Natural killer cell (primary cell): ENCODE data around the gene CDK16. TPM values are rescaled to one million over a fixed set of nuclear protein-coding genes. Genes with fewer than 3 reads are reported as not detected.

Experiments used
- ATAC-seq, 3 donors: fragments of 150-1000 bp in 2 of 3; fragments of 200-7000 bp in 1 of 3; cut with Tn5 transposase; 1 replicate in 1 of 3; 2 replicates in 2 of 3; pipeline ENCODE4 v1.10.0; 2021; ENCODE audit warnings: mild to moderate bottlenecking in 2 of 3, moderate library complexity in 2 of 3
- DNase-seq, 2 donors: peaks; one replicate each; pipeline versions ENCODE4 v3.0.0 to v3.0.0-alpha.2; 2013 to 2021; ENCODE audit warnings: mixed read lengths in 1 of 2
- H3K27ac ChIP-seq: one replicate; pipeline ENCODE4 v1.5.1; 2013; ENCODE audit warnings: mild to moderate bottlenecking, low read length
- H3K27me3 ChIP-seq: one replicate; pipeline ENCODE4 v1.6.1; 2013; ENCODE audit warnings: low read length; ENCODE audit not compliant: control insufficient read depth, insufficient read depth
- H3K36me3 ChIP-seq: one replicate; pipeline ENCODE4 v1.6.1; 2013; ENCODE audit warnings: low read length; ENCODE audit not compliant: control insufficient read depth, insufficient read depth
- H3K4me1 ChIP-seq: one replicate; pipeline ENCODE4 v1.6.1; 2013; ENCODE audit warnings: low read length; ENCODE audit not compliant: control insufficient read depth, insufficient read depth
- H3K4me3 ChIP-seq: one replicate; pipeline ENCODE4 v1.5.1; 2013; ENCODE audit warnings: low read length
- H3K9me3 ChIP-seq: one replicate; pipeline ENCODE4 v1.6.1; 2013; ENCODE audit warnings: low read length; ENCODE audit not compliant: control insufficient read depth, insufficient read depth
- H3K27ac Mint-ChIP-seq, 2 donors: one replicate each; pipeline ENCODE4 v1.8.0; 2022; ENCODE audit warnings: mild to moderate bottlenecking in 2 of 2, mixed read lengths in 2 of 2, moderate library complexity in 1 of 2
- H3K27me3 Mint-ChIP-seq, 2 donors: one replicate each; pipeline ENCODE4 v1.8.0; 2022; ENCODE audit warnings: low read depth in 2 of 2, mixed read lengths in 2 of 2
- H3K36me3 Mint-ChIP-seq: one replicate; pipeline ENCODE4 v1.8.0; 2022; ENCODE audit warnings: mixed read lengths
- H3K4me1 Mint-ChIP-seq, 2 donors: one replicate each; pipeline ENCODE4 v1.8.0; 2022; ENCODE audit warnings: mixed read lengths in 2 of 2
- H3K4me3 Mint-ChIP-seq: one replicate; pipeline ENCODE4 v1.8.0; 2022; ENCODE audit warnings: mild to moderate bottlenecking, moderate library complexity, mixed read lengths
- H3K9me3 Mint-ChIP-seq, 2 donors: one replicate each; pipeline ENCODE4 v1.8.0; 2022; ENCODE audit warnings: mixed read lengths in 2 of 2
- CTCF ChIP-seq: fragments of 200-600 bp; IDR thresholded peaks from one replicate; pipeline ENCODE4 v1.8.0; 2022; ENCODE audit warnings: antibody characterized with exemption
- WGBS: methylation state at CpG from one replicate; pipeline ENCODE4 v1.1.7; 2013; ENCODE audit warnings: missing lambda C conversion rate; ENCODE audit not compliant: insufficient coverage; 5-methylcytosine and 5-hydroxymethylcytosine counted together
- intact Hi-C: fragments of 100-400 bp; cut with micrococcal nuclease; formaldehyde crosslinking; loops from one replicate; pipeline ENCODE4 v1.14.2; 2022
- total RNA-seq, 4 donors: library from RNA; stranded (reverse); fragments of 120-200 nt in 1 of 4; gene quantifications; one replicate each; pipeline versions ENCODE4 v1.2.3 to v1.2.4, GENCODE V29; 2013 to 2022

The CDK16 gene
- total RNA-seq, 3 donors from 2014 or later (not counting 1 experiment from before 2014, with no cell fraction given), result 112 to 140 (median 126) TPM

- Mint-ChIP-seq H3K36me3 (peaks cover 11% of the 10 kb centered on the region), H3K4me3 (no peak overlapping the region), H3K9me3 (no peaks in the 10 kb centered on the region), H3K27me3 (no peaks in the 10 kb centered on the region), H3K4me1 (no peaks in the 10 kb centered on the region), H3K27ac (peak overlapping the region in 1 of 2 donors; percentile 23)
- H3K27ac ChIP-seq, result no peak overlapping the region
- no peaks in the 10 kb centered on the region for H3K27me3 ChIP-seq
- H3K9me3 ChIP-seq, result no peaks in the 10 kb centered on the region
- 96% methylated on average over 12 of the region's 15 CpGs for WGBS
- ATAC-seq, result no peak
- no peak for TF ChIP-seq CTCF
- peaks cover 66% of the 10 kb centered on the region for H3K36me3 ChIP-seq
- H3K4me1 ChIP-seq, result no peaks in the 10 kb centered on the region
- intact Hi-C loops, result loop anchor here (10.0 kb wide), 1 partner anchor 444 kb away; the partner anchor contains the start of genes ELK1 and UXT
- no peak for DNase-seq
- no peak overlapping the region for H3K4me3 ChIP-seq
Measured at GRCh38 chrX:47210661-47211425, 7.6 kb upstream of the CDK16 start.

GRCh38 chrX:47212381-47213293 is 5.8 kb upstream of the CDK16 start:
- ATAC-seq, result no peak
- H3K36me3 ChIP-seq, result peaks cover 53% of the 10 kb centered on the region
- no peak for TF ChIP-seq CTCF
- H3K27ac ChIP-seq, result no peak overlapping the region
- no peaks in the 10 kb centered on the region for H3K27me3 Mint-ChIP-seq
- peak overlapping the region in 1 of 2 donors; percentile 23 for H3K27ac Mint-ChIP-seq
- H3K36me3 Mint-ChIP-seq, result no peaks in the 10 kb centered on the region
- no peak for DNase-seq
- WGBS, result 97% methylated on average over 10 of the region's 12 CpGs
- H3K27me3 ChIP-seq, result no peaks in the 10 kb centered on the region
- peaks cover 11 to 15% of the 10 kb centered on the region in 2 donors for H3K4me1 Mint-ChIP-seq
- no peaks in the 10 kb centered on the region for H3K9me3 ChIP-seq
- H3K9me3 Mint-ChIP-seq, result no peaks in the 10 kb centered on the region
- peaks cover 6% of the 10 kb centered on the region for H3K4me1 ChIP-seq
- intact Hi-C loops, result loop anchor here (10.0 kb wide), 1 partner anchor 442 kb away; the partner anchor contains the start of genes ELK1 and UXT
- H3K4me3 Mint-ChIP-seq, result no peak overlapping the region
- H3K4me3 ChIP-seq, result no peak overlapping the region

GRCh38 chrX:47214435-47215077 is 3.9 kb upstream of the CDK16 start:
- Histone ChIP-seq H3K4me1 (peaks cover 11% of the 10 kb centered on the region), H3K27me3 (no peaks in the 10 kb centered on the region), H3K27ac (no peak overlapping the region), H3K4me3 (no peak overlapping the region), H3K9me3 (no peaks in the 10 kb centered on the region), H3K36me3 (peaks cover 48% of the 10 kb centered on the region)
- Mint-ChIP-seq H3K4me3 (no peak overlapping the region), H3K27me3 (no peaks in the 10 kb centered on the region), H3K36me3 (no peaks in the 10 kb centered on the region), H3K4me1 (peaks cover 20 to 24% of the 10 kb centered on the region in 2 donors), H3K27ac (peak overlapping the region; percentile 33 to 61), H3K9me3 (no peaks in the 10 kb centered on the region)
- ATAC-seq (no peak), DNase-seq (no peak)
- intact Hi-C loops, result loop anchor here (5.0 to 10.0 kb wide), 2 partner anchors 148 to 440 kb away; partner anchors contain the start of genes ELK1 and UXT
- TF ChIP-seq CTCF, result no peak
- 95% methylated on average over 20 of the region's 20 CpGs for WGBS
